PC-9 (cell line): ENCODE measurements around the gene USP10. TPM values are rescaled to one million over a fixed set of nuclear protein-coding genes. Genes with fewer than 3 reads are reported as not detected.

Experiments
- BruUV-seq: library from RNA; stranded (reverse); fragments of 400-500 nt; replicated peaks from 2 replicates; lab custom pipeline; 2021; lab: Mats Ljungman, UMichigan
- CTCF ChIA-PET: fragments of 300-600 bp; sonication (Branson Sonifier 250); formaldehyde crosslinking; loops from one replicate; lab custom pipeline; 2022; ENCODE audit warnings: antibody characterized with exemption; lab: Charles Lee
- POLR2A ChIA-PET: fragments of 300-600 bp; sonication (Branson Sonifier 250); formaldehyde crosslinking; loops from one replicate; lab custom pipeline; 2022; ENCODE audit warnings: antibody characterized with exemption; ENCODE audit not compliant: unreplicated experiment; lab: Charles Lee
- DNase-seq, 2 experiments: peaks; one replicate each; pipeline versions ENCODE4 v3.0.0 to v3.0.0-alpha.2; 2015 to 2022; ENCODE audit warnings: mixed read lengths in 1 of 2
- H2AFZ ChIP-seq: fragments of 200-600 bp; sonication (generic); 2 replicates; pipeline ENCODE4 v1.8.1; 2017; ENCODE audit warnings: antibody characterized with exemption
- H3F3A ChIP-seq: fragments of 200-600 bp; sonication (generic); 2 replicates; pipeline ENCODE4 v1.8.1; 2017; ENCODE audit warnings: antibody characterized with exemption, mild to moderate bottlenecking, low read depth; ENCODE audit not compliant: insufficient read depth
- H3K27ac ChIP-seq: fragments of 200-600 bp; sonication (generic); 2 replicates; pipeline ENCODE4 v1.6.1; 2016; ENCODE audit warnings: mixed run types
- H3K27me3 ChIP-seq: fragments of 200-600 bp; sonication (generic); 2 replicates; pipeline ENCODE4 v1.6.1; 2016; ENCODE audit warnings: low read depth, mixed run types; ENCODE audit not compliant: insufficient read depth
- H3K36me3 ChIP-seq: fragments of 200-600 bp; sonication (generic); 2 replicates; pipeline ENCODE4 v1.6.1; 2016; ENCODE audit warnings: low read depth, mixed run types
- H3K4me1 ChIP-seq: fragments of 200-600 bp; sonication (generic); replicated peaks from 2 replicates; pipeline ENCODE4 v1.6.1; 2016; ENCODE audit warnings: mixed run types; ENCODE audit not compliant: insufficient read depth
- H3K4me2 ChIP-seq: fragments of 200-600 bp; sonication (generic); 2 replicates; pipeline ENCODE4 v1.6.1; 2017; ENCODE audit warnings: mixed run types
- H3K4me3 ChIP-seq: fragments of 200-600 bp; sonication (generic); 2 replicates; pipeline ENCODE4 v1.6.1; 2016; ENCODE audit warnings: mixed run types
- H3K79me2 ChIP-seq: fragments of 200-600 bp; sonication (generic); 2 replicates; pipeline ENCODE4 v1.6.1; 2017; ENCODE audit warnings: low read depth, mixed run types
- H3K9me2 ChIP-seq: fragments of 200-600 bp; sonication (generic); 2 replicates; pipeline ENCODE4 v1.8.1; 2017; ENCODE audit warnings: mild to moderate bottlenecking; ENCODE audit not compliant: insufficient read depth
- H3K9me3 ChIP-seq: fragments of 200-600 bp; sonication (generic); 2 replicates; pipeline ENCODE4 v1.8.1; 2016; ENCODE audit warnings: low read depth; ENCODE audit not compliant: insufficient read depth
- H4K20me1 ChIP-seq: fragments of 200-600 bp; sonication (generic); 2 replicates; pipeline ENCODE4 v1.8.1; 2017; ENCODE audit not compliant: insufficient read depth
- CTCF ChIP-seq: fragments of 200-600 bp; sonication (generic); conservative IDR thresholded peaks from 2 replicates; pipeline ENCODE4 v1.6.1; 2017; ENCODE audit warnings: mixed run types, antibody characterized with exemption, mild to moderate bottlenecking, moderate library complexity
- EZH2 ChIP-seq: fragments of 200-600 bp; sonication (generic); IDR thresholded peaks from 2 replicates; pipeline ENCODE4 v1.8.0; 2017; ENCODE audit warnings: antibody characterized with exemption, low read depth
- intact Hi-C: fragments of 100-400 bp; cut with micrococcal nuclease; formaldehyde crosslinking; loops from one replicate; pipeline ENCODE4 v1.10.0; 2022; ENCODE audit not compliant: unreplicated experiment
- total RNA-seq: library from RNA; stranded (reverse); gene quantifications from 2 replicates; pipeline ENCODE4 v1.2.3, GENCODE V29; 2021

USP10 gene
- total RNA-seq, 1 experiment from 2014 or later, result 109 TPM

GRCh38 chr16:84675423-84675822, 24.4 kb upstream of the USP10 start:
- ChIA-PET CTCF (no interaction called here), POLR2A (no interaction called here)
- no peaks in the 10 kb centered on the region for H3K9me3 ChIP-seq
- no peak for TF ChIP-seq EZH2
- TF ChIP-seq CTCF, result no peak
- no peaks in the 10 kb centered on the region for H3K27me3 ChIP-seq
- no peak for DNase-seq
- H3K9me2 ChIP-seq, result no peaks in the 10 kb centered on the region
- no peak overlapping the region for H2AFZ ChIP-seq
- H3F3A ChIP-seq, result peaks cover 17% of the 10 kb centered on the region; the same call in 1 of the 2 replicates
- intact Hi-C loops, result no loop called here
- no peak overlapping the region for H3K4me2 ChIP-seq
- H4K20me1 ChIP-seq, result no peaks in the 10 kb centered on the region
- peaks cover 15% of the 10 kb centered on the region for H3K4me1 ChIP-seq
- no TSS peak for BruUV-seq
- H3K36me3 ChIP-seq, result no peaks in the 10 kb centered on the region
- H3K79me2 ChIP-seq, result no peaks in the 10 kb centered on the region
- H3K27ac ChIP-seq, result no peak overlapping the region
- H3K4me3 ChIP-seq, result no peak overlapping the region

GRCh38 chr16:84675884-84676283, 23.9 kb upstream of the USP10 start:
- TF ChIP-seq EZH2, result no peak
- no peak for TF ChIP-seq CTCF
- Histone ChIP-seq H3K27me3 (no peaks in the 10 kb centered on the region), H4K20me1 (no peaks in the 10 kb centered on the region), H3K4me1 (peaks cover 15% of the 10 kb centered on the region), H3K27ac (no peak overlapping the region), H3K4me2 (no peak overlapping the region), H3K4me3 (no peak overlapping the region), H3K79me2 (no peaks in the 10 kb centered on the region), H3K9me2 (no peaks in the 10 kb centered on the region), H3F3A (peaks cover 17% of the 10 kb centered on the region; the same call in 1 of the 2 replicates), H3K36me3 (no peaks in the 10 kb centered on the region), H3K9me3 (no peaks in the 10 kb centered on the region), H2AFZ (no peak overlapping the region)
- no TSS peak for BruUV-seq
- CTCF ChIA-PET, result no interaction called here
- POLR2A ChIA-PET, result no interaction called here
- intact Hi-C loops, result no loop called here
- DNase-seq, result no peak

GRCh38 chr16:84677017-84677803, 22.6 kb upstream of the USP10 start:
- H3K9me2 ChIP-seq, result no peaks in the 10 kb centered on the region
- peaks cover 17% of the 10 kb centered on the region; the same call in 1 of the 2 replicates for H3F3A ChIP-seq
- BruUV-seq, result no TSS peak
- H3K4me3 ChIP-seq, result no peak overlapping the region
- DNase-seq, result no peak
- peaks cover 15% of the 10 kb centered on the region for H3K4me1 ChIP-seq
- TF ChIP-seq CTCF, result no peak
- no peak for TF ChIP-seq EZH2
- no peaks in the 10 kb centered on the region for H3K27me3 ChIP-seq
- intact Hi-C loops, result no loop called here
- H3K79me2 ChIP-seq, result no peaks in the 10 kb centered on the region
- ChIA-PET POLR2A (no interaction called here), CTCF (no interaction called here)
- H2AFZ ChIP-seq, result no peak overlapping the region
- no peaks in the 10 kb centered on the region for H3K9me3 ChIP-seq
- no peak overlapping the region for H3K4me2 ChIP-seq
- no peak overlapping the region for H3K27ac ChIP-seq
- no peaks in the 10 kb centered on the region for H4K20me1 ChIP-seq
- no peaks in the 10 kb centered on the region for H3K36me3 ChIP-seq
